MCF 10A (cell line): ENCODE results near the gene FCRL4. TPM values are rescaled to one million over a fixed set of nuclear protein-coding genes. Genes with fewer than 3 reads are reported as not detected.
A peak's percentile ranks its signal among the peaks of the same experiment; 100 is the strongest.

Experiments used
- BruUV-seq: library from RNA; stranded (reverse); fragments of 400-500 nt; replicated peaks from 2 replicates; lab custom pipeline; 2021; lab: Mats Ljungman, UMichigan
- CTCF ChIA-PET: fragments of 300-600 bp; sonication (Branson Sonifier 250); formaldehyde crosslinking; extraction: SDS; loops from one replicate; lab custom pipeline; 2021; ENCODE audit warnings: antibody characterized with exemption, inconsistent platforms; lab: Yijun Ruan, JAX
- POLR2A ChIA-PET: fragments of 300-600, 350-650 bp; sonication (Branson Sonifier 250); formaldehyde crosslinking; extraction: SDS; loops from one replicate; lab custom pipeline; 2020; ENCODE audit warnings: antibody characterized with exemption, inconsistent platforms; lab: Yijun Ruan, JAX
- DNase-seq: peaks from one replicate; pipeline ENCODE4 v3.0.0-alpha.2; 2018; ENCODE audit not compliant: unreplicated experiment
- H3K27ac Mint-ChIP-seq: one replicate; pipeline ENCODE4 v1.8.0; 2022; ENCODE audit warnings: mild to moderate bottlenecking, low read depth, mixed read lengths; ENCODE audit not compliant: unreplicated experiment
- H3K27me3 Mint-ChIP-seq: one replicate; pipeline ENCODE4 v1.8.0; 2022; ENCODE audit warnings: mixed read lengths; ENCODE audit not compliant: insufficient read depth, unreplicated experiment
- H3K36me3 Mint-ChIP-seq: one replicate; pipeline ENCODE4 v1.8.0; 2022; ENCODE audit warnings: mild to moderate bottlenecking, moderate library complexity, mixed read lengths; ENCODE audit not compliant: insufficient read depth, unreplicated experiment
- H3K4me1 Mint-ChIP-seq: one replicate; pipeline ENCODE4 v1.8.0; 2022; ENCODE audit warnings: mixed read lengths; ENCODE audit not compliant: insufficient read depth, unreplicated experiment
- H3K4me3 Mint-ChIP-seq: one replicate; pipeline ENCODE4 v1.8.0; 2022; ENCODE audit warnings: mild to moderate bottlenecking, moderate library complexity, mixed read lengths; ENCODE audit not compliant: unreplicated experiment
- H3K9me3 Mint-ChIP-seq: one replicate; pipeline ENCODE4 v1.8.0; 2022; ENCODE audit warnings: mixed read lengths; ENCODE audit not compliant: unreplicated experiment
- CTCF ChIP-seq: fragments of 200-600 bp; IDR thresholded peaks from one replicate; pipeline ENCODE4 v1.8.0; 2022; ENCODE audit warnings: antibody characterized with exemption, mild to moderate bottlenecking; ENCODE audit not compliant: unreplicated experiment
- intact Hi-C: fragments of 100-400 bp; cut with micrococcal nuclease; formaldehyde crosslinking; loops from 2 replicates; pipeline ENCODE4 v1.14.1; 2022
- total RNA-seq: library from RNA; stranded (reverse); gene quantifications from 2 replicates; pipeline ENCODE4 v1.2.3, GENCODE V29; 2022

FCRL4 gene
- total RNA-seq, 1 experiment from 2014 or later, result not detected

GRCh38 chr1:157628773-157629172 is 30.9 kb upstream of the FCRL4 start:
- intact Hi-C loops, result no loop called here
- Mint-ChIP-seq H3K4me1 (no peaks in the 10 kb centered on the region), H3K36me3 (no peaks in the 10 kb centered on the region), H3K27ac (no peak overlapping the region), H3K9me3 (no peaks in the 10 kb centered on the region), H3K27me3 (peaks cover 87% of the 10 kb centered on the region), H3K4me3 (no peak overlapping the region)
- POLR2A ChIA-PET, result no interaction called here
- no TSS peak for BruUV-seq
- CTCF ChIA-PET, result no interaction called here
- DNase-seq, result no peak
- no peak for TF ChIP-seq CTCF

- DNase-seq, result peak; percentile 64
- H3K36me3 Mint-ChIP-seq, result no peaks in the 10 kb centered on the region
- no peaks in the 10 kb centered on the region for H3K4me1 Mint-ChIP-seq
- TF ChIP-seq CTCF, result no peak
- no peaks in the 10 kb centered on the region for H3K9me3 Mint-ChIP-seq
- intact Hi-C loops, result no loop called here
- no TSS peak for BruUV-seq
- peaks cover 88% of the 10 kb centered on the region for H3K27me3 Mint-ChIP-seq
- H3K4me3 Mint-ChIP-seq, result no peak overlapping the region
- ChIA-PET CTCF (interaction anchor here (1.1 kb wide), 1 partner anchor 46 kb away, joined by 3 read pairs; no protein-coding TSS in a partner anchor), POLR2A (no interaction called here)
- H3K27ac Mint-ChIP-seq, result no peak overlapping the region
Measured at GRCh38 chr1:157626099-157626498, 28.2 kb upstream of the FCRL4 start.

- DNase-seq, result peak; percentile 18
- BruUV-seq, result no TSS peak
- Mint-ChIP-seq H3K36me3 (no peaks in the 10 kb centered on the region), H3K27ac (no peak overlapping the region), H3K4me1 (no peaks in the 10 kb centered on the region), H3K4me3 (no peak overlapping the region), H3K9me3 (no peaks in the 10 kb centered on the region), H3K27me3 (peaks cover 76% of the 10 kb centered on the region)
- no peak for TF ChIP-seq CTCF
- CTCF ChIA-PET, result interaction anchor here (1.2 kb wide), 1 partner anchor 11 kb away, joined by 5 read pairs; no protein-coding TSS in a partner anchor
- POLR2A ChIA-PET, result no interaction called here
- intact Hi-C loops, result no loop called here
Measured at GRCh38 chr1:157624471-157624870, 26.6 kb upstream of the FCRL4 start.

- no peaks in the 10 kb centered on the region for H3K36me3 Mint-ChIP-seq
- H3K27ac Mint-ChIP-seq, result no peak overlapping the region
- H3K9me3 Mint-ChIP-seq, result no peaks in the 10 kb centered on the region
- intact Hi-C loops, result no loop called here
- peaks cover 56% of the 10 kb centered on the region for H3K27me3 Mint-ChIP-seq
- ChIA-PET POLR2A (no interaction called here), CTCF (interaction anchor here (0.5 to 1.5 kb wide), 6 partner anchors 10 to 458 kb away, joined by 3 to 4 read pairs (median 3); no protein-coding TSS in a partner anchor)
- no peak overlapping the region for H3K4me3 Mint-ChIP-seq
- no peaks in the 10 kb centered on the region for H3K4me1 Mint-ChIP-seq
- TF ChIP-seq CTCF, result no peak
- BruUV-seq, result no TSS peak
- no peak for DNase-seq
Measured at GRCh38 chr1:157622471-157622870, 24.6 kb upstream of the FCRL4 start.
